Measurements from ENCODE around the gene MYT1. TPM values are rescaled to one million over a fixed set of nuclear protein-coding genes. Genes with fewer than 3 reads are reported as not detected.

Gene MYT1
- total RNA-seq, 1 donor from 2014 or later: not detected

Other genes with a start within 250 kb of the MYT1 start
- 28.3 and 45.4 TPM in 2 replicates for gene UCKL1, start 208.0 kb upstream of the MYT1 start, total RNA-seq
- 15.9 and 24.3 TPM in 2 replicates for gene ZNF512B, start 194.5 kb upstream of the MYT1 start, total RNA-seq
- gene SAMD10, start 184.8 kb upstream of the MYT1 start, total RNA-seq: 6.2 and 8.3 TPM in 2 replicates
- 63.2 and 64.3 TPM in 2 replicates for gene PRPF6, start 183.3 kb upstream of the MYT1 start, total RNA-seq
- gene C20orf204, start 128.3 kb upstream of the MYT1 start, total RNA-seq: 1.2 and 6.8 TPM in 2 replicates
- 31.8 and 102 TPM in 2 replicates for gene SOX18, start 114.8 kb upstream of the MYT1 start, total RNA-seq
- 34.5 and 61.0 TPM in 2 replicates for gene TCEA2, start 101.3 kb upstream of the MYT1 start, total RNA-seq
- gene RGS19, start 84.9 kb upstream of the MYT1 start, total RNA-seq: 32.6 and 40.3 TPM in 2 replicates
- gene OPRL1, start 84.4 kb upstream of the MYT1 start, total RNA-seq: 2.7 and 4.5 TPM in 2 replicates
- gene LKAAEAR1, start 80.1 kb upstream of the MYT1 start, total RNA-seq: 1.2 TPM in 1 of 2 replicates, not detected in the other
- gene NPBWR2, start 56.9 kb upstream of the MYT1 start, total RNA-seq: not detected in 2 replicates
- 29.3 and 38.2 TPM in 2 replicates for gene PCMTD2, start 91.3 kb downstream of the MYT1 start, total RNA-seq

All from glomerular endothelial cell (primary cell).